Adrenal gland (tissue), 5 donors: Measurements from ENCODE around the gene DES.

Experiments used
- CTCF ChIP-seq, 6 experiments: fragments of 450-650 bp in 4 of 6; fragments of 200-600 bp in 2 of 6; sonication (generic) in 1 of 6; IDR thresholded peaks; 1 replicate in 5 of 6; 2 replicates in 1 of 6; pipeline versions ENCODE4 v1.5.1 to v1.8.0; 2016 to 2021; ENCODE audit warnings: antibody characterized with exemption in 6 of 6, mild to moderate bottlenecking in 2 of 6, moderate library complexity in 1 of 6
- POLR2A ChIP-seq, 2 donors: fragments of 450-650 bp; IDR thresholded peaks; one replicate each; pipeline ENCODE4 v1.6.1; 2017; ENCODE audit warnings: antibody characterized with exemption in 2 of 2, mild to moderate bottlenecking in 2 of 2, moderate library complexity in 1 of 2
- donor health status: DM: no; HTN: no; CAD: no.

- no peak for TF ChIP-seq POLR2A (IDR thresholded peaks at IDR 0.05)
- no peak for TF ChIP-seq CTCF (IDR thresholded peaks at IDR 0.05)
These were observed 8.5 kb downstream of the DES start for GRCh38 chr2:219426534-219427136.
